Right hindlimb (tissue), 1 donor: ENCODE data around the gene VSTM1.

Experiments used
- DNase-seq: peaks from one replicate; pipeline ENCODE4 v3.0.0-alpha.2; 2018

Gene VSTM1

DNA sequence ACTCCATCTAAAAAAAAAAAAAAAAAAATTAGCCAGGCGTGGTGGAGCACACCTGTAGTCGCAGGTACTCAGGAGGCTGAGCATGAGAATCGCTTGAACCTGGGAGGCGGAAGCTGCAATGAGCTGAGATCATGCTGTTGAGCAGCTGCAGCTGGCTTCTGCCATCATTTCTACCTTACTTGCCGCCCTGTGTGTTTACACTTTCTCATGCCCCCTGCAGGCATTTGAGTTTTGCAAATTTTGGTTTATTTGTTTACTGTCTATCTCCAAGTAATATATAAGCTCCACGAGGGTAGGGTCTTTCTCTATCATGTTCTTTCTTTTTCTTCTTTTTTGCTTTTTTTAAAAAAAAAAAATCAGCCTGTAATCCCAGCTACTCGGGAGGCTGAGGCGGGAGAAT lies 54.3 kb downstream of the VSTM1 start:
- no peak for DNase-seq

DNA sequence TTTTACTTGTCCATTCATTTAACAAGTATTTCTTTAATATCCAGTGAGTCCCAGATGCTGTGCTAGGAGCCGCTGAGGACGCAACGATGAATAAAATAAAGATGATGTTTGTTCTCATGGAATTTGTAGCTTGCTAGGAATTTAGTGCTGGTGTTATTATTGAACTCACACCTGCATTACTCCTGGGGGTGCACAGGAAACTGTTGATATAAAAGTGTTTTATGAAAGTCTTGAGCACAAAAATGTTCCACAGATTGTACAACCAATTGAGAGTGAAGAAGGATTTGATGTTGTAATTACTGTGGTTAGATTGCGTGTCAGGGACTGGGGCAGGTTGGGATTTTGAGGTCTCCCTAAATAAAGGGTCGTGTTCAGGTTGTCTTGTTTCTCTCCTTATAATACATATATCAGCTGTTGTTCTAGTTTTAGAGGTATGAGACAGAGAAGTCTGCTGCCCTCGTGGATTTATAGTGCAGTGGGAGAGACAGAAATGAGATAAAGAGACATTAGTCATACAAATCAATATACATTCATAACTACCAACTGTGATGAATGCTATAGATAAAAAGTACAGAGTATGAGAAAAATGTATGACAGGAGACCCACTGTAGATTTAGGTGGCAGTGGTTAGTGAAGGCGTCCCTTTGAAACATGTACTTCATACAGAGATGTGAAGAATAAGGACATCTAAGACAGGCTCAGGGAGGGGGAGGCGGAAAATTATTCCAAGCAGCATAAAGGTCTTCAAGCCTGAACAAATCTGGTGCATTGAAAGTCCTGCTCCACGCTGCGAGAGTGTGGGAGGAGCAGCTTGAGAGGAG lies 61.0 kb downstream of the VSTM1 start:
- DNase-seq, result no peak

DNA sequence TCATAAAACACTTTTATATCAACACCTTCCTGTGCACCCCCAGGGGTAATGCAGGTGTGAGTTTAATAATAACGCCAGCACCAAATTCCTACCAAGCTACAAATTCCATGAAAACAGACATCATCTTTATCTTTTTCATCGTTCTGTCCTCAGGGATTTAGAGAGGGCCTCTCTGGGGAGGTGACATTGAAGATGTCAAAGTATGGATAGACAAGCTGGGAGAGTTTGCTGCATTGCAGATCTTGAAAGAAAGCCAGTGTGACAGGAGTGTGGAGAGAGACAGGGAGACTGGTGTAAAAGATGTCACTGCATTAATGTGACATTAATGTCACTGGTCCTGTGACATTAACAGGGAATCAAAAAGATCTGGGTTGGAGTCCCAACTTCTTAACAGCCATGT lies 62.2 kb downstream of the VSTM1 start:
- no peak for DNase-seq

DNA sequence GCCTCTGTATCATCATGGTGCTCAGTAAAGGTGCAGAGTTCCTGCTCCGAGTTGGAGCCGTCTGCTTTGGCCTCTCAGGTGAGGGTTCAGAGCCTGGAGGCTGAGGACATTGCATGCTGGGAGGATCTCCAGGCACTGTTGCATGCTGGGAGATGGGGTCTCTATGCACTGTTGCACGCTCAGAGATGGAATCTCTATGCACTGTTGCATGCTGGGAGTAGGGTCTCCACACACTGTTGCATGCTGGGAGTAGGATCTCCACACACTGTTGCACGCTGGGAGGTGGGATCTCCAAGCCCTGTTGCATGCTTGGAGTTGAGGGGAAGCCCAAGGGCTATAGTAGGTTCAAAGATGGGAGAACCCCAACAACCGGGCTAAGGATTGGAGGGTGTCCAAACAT lies 64.0 kb downstream of the VSTM1 start:
- DNase-seq, result no peak

DNA sequence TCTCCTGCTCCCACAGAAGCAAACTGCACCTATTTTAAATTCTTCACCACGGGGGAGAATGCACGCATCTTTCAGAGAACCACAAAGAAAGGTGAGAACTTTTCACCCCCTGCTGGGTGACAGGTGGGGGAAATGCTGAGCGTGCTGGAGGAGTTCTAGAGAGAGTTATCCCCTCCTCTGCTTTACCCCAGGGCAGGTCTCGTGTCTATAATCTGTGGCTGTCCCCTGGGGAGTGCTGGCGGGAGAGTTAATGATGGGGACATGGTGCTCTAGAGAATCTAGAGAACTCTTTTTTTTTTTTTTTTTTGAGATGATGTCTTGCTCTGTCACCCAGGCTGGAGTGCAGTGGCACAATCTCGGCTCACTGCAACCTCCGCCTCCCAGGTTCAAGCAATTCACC lies 65.5 kb downstream of the VSTM1 start:
- DNase-seq, result no peak

DNA sequence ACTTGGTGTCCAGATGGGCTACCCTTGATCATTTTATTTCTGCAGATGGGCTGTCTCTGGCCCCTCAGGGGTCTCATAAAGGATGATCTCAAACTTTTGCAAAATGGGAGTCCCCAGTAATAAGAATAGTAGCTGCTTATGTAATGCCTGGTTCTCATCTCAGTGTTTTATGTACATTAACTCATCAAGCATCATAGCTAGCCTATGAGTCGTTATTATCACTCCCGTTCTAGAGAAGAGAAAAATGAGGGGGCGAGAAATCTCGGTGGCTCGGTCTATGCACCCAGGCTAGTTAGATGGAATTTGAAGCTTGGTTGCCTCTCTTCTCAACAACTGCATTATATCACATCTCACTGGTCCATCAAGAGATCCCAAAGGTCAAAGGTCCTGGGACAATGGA lies 68.9 kb downstream of the VSTM1 start:
- DNase-seq, result no peak

DNA sequence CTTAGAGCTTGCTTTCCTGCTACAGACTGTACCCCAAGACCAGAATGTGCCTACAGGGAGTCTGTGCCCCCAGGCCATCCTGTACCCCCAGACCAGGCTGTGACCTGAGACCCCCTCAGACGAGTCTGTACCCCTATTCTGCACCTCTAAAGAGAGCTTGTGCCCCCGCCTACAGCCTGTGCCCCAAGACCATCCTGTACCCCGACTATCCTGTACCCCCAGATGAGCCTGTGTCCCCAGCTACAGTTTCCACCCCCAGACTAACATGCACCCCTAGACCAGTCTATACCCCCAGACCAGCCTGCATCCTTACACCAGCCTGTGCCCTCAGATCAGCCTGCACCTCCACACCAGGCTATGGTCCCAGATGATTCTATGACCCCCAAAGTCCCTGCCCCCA lies 70.2 kb downstream of the VSTM1 start:
- no peak for DNase-seq

DNA sequence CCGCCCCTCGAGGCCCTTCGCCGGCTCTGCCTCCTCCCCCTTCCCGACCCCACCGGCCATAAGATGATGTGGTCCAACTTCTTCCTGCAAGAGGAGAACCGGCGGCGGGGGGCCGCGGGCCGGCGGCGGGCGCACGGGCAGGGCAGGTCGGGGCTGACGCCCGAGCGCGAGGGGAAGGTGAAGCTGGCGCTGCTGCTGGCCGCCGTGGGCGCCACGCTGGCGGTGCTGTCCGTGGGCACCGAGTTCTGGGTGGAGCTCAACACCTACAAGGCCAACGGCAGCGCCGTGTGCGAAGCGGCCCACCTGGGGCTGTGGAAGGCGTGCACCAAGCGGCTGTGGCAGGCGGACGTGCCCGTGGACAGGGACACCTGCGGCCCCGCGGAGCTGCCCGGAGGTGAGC lies 70.9 kb downstream of the VSTM1 start:
- DNase-seq, result no peak

DNA sequence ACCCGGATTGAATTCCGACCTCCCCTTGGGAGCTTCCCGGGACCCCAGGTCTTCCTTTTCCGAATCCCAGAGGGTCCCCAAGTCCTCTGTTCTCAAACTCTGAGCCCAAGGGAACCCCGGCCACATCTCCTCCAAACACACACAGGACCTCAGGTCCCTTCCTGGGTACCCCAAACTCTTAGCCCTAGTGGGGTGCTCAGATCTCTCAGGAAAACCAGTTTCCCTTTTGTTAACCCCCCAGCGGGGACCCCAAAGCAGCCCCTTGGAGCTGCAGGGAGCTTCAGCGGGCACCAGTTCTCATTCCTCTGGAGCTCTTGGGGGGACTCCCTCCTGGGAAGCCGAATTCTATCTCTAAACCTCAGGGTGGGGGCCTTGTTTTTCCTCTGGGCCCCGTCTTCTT lies 71.5 kb downstream of the VSTM1 start:
- no peak for DNase-seq

DNA sequence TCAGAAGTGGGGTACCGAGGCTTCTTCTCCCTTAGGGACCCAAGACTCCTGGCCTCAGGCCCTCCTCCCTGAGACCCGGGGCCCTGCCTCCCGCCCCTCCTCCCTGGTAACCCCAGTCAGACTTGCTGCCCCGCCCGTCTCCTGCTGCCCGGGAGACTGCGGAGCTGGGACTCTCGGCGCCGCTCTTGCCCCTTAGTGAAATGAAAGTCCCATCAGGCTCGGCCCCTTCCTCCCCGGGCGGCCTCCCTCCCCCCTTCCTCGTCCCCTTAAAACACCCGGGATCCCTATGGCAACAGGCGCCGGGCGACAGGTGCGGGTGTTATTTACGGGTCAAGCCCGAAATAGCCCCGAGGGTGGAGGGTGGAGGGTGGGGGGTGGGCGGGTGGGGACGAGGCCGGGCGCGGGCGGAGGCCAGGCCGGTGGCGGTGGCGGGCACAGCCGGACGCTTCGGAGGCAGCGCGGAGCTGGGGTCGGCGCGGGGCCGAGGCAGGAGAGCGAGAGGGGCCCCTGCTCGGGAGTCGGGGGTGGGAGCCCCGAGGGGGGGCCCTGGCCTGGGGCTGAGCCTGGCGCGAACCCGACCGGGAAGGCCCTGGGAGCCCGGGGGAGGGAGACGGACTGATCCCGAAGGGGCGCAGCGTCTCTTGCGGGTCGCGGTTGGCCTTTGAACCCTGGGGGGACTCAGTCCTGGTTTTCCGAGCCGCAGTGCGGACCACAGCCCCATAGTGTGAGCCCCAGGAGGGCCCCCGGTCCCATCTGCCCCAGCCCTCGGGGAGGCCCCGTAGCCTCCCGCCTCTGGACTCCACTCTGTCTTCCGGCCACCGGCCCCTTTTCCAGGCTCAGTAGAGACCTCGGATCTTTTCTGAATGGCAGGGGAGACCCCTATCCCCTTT lies 72.2 kb downstream of the VSTM1 start, which contains the start of gene CACNG6:
CACNG6 (plus strand) TSS at position 414 of the 890 bp plus-strand sequence. CDS start 1,241 bp downstream, outside the sequence.
- peak; percentile 50 for DNase-seq
